HuH-7 (cell line): ENCODE data around the gene PRPF39.

Experiments used
- DNase-seq: peaks from one replicate; pipeline ENCODE4 v3.0.0; 2011; ENCODE audit warnings: low spot score

The PRPF39 gene

DNA sequence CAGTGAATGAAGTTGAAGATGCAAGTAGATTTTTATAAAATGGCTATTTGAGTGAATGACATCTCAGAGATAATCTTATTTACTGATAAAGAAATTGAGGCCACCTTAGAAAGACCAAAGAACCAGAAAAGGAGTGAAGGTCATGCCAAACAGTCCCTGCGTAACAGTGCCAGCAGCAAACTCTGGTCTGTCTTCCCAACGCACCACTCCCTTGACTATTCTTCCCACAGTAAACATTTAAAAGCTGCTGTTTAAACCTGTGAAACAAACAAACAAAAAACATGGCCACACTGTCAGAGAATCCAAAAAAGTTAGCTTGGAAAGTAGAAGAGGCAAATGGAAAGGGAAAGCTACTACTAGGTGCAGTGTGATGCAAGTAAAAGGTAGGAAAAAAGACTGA lies 1.5 kb upstream of the PRPF39 start:
- DNase-seq, result no peak

DNA sequence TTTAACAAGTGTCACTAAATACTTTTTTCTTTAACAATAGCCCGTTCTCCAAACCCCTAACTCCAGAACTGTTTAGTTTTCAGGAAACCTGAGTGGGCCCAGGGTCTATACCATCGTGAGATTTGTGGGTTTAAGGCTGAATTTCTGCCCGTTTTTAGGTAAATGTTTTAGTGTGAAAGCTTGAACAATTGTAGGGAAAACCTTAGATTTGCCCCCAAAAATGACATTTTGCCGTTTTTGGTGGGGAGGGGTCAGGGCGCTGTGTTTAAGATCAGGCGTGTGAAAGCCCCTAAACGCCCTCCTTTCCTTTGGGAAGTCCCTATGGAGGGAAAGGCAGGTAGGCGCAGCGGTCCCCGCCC lies 320 bp upstream of the PRPF39 start:
- no peak for DNase-seq

DNA sequence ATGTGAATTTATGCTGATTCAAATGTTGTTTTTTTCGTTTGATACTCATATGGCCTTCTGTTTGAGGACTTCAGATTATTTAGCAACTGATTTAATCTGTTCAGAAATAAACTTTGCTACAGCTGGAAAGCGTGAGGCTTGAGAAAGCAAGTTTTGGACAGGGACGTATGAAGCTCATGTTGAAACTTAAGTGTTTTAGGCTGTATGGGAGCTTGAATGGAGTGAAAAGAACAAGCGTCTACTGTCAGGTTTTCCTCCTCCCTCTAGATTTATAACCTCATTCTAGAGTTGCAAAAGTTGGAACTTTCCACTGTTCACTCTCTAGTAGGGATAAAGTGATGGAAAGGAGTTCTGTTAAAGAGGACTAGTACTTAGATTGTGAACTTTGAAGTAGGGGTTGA lies 1.0 kb downstream of the PRPF39 start:
- peak; percentile 8 for DNase-seq

DNA sequence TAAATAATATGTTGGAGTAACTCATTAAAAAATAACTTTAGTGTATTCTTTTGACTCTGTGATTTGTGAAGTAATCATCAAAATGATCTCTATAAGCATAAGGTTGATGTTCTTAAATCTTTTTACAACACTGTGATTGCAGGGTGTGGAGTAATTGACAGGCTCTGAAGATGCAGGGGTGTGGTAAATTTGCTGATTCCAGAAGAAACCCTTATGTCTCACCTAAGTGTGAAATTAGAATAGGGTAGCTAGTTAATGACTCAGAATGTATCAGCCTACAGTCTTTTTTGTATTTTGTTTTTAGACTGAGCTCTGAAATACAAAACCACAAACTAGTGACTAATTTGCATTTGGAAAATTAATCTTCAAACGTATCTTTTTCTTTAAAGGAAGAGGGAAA lies 5.9 kb downstream of the PRPF39 start:
- no peak for DNase-seq

DNA sequence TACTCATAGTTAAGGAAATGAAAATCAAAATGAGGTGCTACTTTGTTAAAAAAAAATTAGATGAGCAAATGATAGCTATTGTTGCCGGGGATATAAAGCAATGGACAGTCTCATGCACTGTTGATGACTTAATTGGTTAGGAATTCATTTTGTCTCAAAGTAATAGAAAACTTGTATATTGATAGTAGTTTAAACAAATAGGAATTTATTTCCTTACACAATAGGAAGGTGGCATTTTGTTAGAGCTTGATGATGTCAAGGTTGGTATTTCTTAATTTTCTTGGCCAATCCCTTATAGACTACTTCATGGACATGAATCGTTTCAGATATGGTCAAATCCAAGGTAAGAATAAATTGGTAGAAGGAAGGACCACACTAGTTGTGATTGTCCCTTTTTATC lies 7.8 kb downstream of the PRPF39 start:
- DNase-seq, result no peak

DNA sequence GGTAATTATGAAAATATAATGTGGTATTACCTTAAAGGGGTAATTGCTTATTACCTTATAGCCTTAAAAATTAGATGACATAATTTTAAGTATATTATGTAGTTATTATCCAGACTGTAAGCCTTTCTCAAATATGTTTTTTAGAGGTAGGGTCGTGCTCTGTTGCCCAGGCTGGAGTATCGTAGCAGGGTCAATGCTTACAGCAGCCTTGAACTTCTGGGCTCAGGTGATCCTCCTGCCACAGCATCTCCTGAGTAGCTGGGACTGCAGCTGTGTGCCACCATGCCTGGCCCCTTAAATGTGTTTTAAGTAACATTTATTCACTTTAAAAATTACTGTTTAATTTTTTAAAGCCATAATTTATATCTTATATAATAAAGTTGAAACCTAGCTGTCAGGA lies 10.4 kb downstream of the PRPF39 start:
- DNase-seq, result no peak

DNA sequence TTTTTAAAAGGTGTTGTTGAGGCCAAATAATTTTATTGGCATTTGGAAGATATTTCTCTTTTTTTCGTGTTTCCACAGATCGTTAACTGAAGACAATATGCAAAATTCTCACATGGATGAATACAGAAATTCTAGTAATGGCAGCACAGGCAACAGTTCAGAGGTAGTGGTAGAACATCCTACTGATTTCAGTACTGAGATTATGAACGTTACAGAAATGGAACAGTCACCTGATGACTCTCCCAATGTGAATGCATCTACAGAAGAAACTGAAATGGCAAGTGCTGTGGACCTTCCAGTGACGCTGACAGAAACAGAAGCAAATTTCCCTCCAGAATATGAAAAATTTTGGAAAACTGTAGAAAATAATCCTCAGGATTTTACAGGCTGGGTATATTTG lies 11.2 kb downstream of the PRPF39 start:
- DNase-seq, result no peak

DNA sequence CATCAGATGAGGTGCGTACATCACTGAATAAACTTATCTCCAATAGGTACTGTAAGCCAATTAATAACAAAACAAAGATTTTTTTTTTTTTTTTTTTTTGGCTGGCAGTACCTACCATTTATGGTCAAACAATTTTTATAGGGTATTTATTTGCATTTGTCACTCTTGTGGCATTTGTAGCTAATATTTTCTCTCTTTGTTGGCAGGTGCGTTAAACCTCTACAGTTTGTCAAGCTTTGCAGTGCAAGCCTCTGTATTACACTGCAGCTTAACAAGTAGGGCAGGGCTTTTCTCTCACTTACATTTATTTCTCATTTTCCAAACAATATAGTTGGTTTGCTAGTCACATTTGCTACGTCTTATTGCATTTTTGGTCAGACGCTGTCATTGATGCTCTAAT lies 12.3 kb downstream of the PRPF39 start:
- DNase-seq, result no peak

DNA sequence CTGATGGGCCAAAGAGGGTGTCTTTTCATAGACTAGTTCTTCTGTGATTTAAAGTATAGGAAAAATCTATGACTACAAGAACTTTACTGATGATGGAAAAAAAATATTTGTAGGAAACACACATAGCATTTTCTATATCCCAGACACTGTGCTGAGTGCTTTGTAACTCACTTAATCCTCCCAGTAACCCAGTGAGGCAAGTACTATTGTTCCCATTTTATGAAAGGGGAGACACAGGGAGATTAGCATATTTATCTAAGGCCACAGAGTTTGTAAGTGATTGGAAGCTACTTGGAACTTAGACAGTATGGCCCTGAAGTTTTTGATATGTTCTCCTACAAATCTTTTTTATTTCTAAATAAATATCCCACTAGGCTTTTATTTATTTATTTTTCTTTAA lies 19.9 kb downstream of the PRPF39 start:
- no peak for DNase-seq

DNA sequence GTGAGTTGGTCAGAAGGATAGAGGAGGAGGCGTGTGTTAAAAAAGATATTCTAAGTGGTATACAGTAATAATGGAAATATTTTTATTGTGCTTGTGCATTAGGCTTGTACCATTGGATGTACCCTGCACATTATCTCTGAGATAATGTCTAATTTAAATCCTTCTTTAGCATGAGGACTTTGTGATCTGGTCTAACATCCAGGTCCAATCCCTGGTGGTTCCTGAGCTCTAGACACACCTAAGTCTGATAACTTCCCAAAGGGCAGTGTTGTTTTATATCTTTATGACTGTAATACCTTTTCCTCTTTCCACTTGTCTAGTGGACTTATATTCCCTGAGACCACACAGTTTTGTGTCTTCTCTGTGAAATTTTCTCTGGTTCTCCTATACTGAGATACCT lies 20.6 kb downstream of the PRPF39 start:
- DNase-seq, result no peak

DNA sequence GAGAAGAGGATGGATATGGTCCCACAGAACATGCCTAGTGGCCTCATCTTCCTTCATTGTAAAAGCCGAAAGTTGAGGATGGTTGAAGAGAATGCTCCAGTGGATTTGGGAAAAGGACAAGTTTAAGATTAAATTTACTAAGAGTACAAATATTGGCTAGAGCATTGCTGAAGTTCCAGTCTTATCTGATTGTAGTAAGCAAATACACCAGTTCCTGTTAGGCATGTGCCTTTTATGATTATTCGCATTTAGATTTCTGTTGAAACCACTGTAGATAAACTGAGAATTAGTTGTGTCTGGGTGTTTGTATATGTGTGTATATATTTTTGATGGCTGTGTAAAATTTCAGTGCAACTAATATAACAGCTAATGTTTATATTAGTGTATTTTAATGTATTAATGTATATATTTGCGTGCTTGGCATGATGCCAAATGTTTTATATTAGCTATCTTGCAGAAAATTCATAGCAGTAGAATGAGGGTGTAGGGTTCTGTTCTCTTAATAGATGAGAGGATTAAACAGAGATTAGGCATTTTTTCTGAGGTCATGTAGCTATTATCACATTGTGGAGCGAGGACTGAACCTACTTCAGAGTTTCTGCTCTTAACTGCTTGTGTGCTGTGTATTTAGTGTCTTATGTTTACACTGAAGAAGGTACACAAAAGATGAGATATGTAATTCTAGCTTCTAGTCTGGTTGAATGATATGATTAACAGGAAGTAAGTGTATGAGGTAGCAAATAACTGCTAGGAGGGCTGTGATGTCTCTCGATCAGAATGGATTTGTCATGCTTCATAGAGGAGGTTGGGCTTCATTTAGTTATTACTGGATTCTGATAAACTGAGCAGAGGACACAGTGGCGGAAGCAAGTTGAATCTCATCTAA lies 29.2 kb downstream of the PRPF39 start:
- DNase-seq, result no peak

DNA sequence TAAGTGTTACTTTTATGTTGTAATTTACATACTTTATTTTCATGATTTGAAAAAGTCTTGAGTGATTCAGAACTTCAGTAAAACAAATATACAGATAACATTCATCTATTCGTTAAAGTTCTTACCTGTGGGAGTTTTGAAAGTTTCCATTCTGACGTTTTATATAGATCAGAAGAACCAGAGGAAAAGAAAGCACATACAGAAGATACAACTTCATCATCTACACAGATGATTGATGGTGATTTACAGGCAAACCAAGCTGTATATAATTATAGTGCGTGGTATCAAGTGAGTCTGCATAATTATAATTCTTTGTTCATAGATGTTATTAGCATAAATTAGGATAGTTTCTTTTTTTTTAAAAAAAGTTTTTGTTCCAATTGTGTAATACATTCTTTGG lies 30.4 kb downstream of the PRPF39 start:
- no peak for DNase-seq

DNA sequence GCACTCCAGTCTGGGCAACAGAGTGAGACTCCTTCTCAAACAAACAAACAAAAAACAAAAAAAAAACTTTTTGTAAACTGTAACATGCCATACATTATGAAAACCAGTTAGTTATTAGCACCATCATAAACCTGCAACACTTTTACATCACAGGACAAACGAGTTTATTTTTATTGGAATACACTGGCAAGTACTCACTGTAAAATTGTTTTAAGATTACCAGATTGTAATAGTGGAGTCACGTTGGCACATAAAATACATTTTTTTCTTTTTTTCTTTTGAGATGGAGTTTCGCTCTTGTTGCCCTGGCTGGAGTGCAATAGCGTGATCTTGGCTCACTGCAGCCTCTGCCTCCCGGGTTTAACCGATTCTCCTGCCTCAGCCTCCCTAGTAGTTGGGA lies 34.7 kb downstream of the PRPF39 start:
- no peak for DNase-seq

DNA sequence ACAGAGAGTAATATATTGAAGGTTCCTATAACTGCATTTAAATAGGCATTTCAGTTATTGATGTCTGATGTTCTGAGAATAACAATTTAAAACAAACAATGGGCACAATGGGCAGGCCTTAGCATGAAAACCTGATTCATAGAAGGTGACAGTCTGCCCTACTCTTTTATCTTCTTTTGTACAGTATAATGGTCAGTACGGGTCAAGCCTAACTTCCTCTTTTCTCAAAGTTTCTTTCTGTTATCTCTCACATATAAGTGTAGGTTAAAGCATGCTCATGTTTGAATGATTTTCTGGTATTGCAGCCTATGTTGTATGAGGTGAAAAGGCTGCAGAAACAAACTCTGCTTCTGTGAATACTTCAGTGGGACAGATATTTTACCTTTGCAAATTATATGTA lies 36.2 kb downstream of the PRPF39 start:
- DNase-seq, result no peak

DNA sequence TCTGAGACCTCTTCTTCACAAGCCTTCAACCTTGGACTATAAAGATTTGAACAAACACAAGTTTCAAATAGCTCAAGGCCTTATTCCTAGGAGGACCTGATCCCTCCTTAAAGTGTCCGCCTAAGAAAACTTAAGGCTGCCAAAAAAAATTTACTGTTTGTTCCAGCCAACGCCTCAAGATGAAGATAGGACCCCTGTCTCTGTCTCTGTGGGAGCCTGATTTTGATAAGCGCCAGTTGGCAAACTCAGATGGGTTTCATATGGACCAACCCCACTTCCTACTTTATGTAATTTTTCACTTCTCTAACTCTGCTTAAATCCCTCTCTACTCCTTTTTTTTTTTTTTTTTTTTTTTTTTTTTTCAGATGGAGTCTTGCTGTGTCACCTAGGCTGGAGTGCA lies 39.4 kb downstream of the PRPF39 start:
- no peak for DNase-seq

DNA sequence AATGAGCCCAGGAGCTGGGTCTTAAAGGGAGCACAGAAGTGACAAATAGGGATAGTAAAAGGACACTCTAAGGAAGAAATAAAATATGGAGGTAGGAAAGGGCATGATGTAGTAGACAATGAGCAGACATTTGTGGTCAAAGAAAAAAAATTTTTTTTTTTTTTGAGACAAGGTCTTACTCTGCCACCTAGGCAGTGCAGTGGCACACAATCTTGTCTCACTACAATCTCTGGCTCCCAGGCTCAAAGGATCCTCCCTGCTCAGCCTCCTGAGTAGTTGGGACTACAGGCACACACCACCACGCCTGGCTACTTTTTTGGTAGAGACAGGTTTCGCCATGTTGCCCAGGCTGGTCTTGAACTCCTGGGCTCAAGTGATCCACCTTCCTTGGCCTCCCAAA lies 41.8 kb downstream of the PRPF39 start:
- DNase-seq, result no peak

DNA sequence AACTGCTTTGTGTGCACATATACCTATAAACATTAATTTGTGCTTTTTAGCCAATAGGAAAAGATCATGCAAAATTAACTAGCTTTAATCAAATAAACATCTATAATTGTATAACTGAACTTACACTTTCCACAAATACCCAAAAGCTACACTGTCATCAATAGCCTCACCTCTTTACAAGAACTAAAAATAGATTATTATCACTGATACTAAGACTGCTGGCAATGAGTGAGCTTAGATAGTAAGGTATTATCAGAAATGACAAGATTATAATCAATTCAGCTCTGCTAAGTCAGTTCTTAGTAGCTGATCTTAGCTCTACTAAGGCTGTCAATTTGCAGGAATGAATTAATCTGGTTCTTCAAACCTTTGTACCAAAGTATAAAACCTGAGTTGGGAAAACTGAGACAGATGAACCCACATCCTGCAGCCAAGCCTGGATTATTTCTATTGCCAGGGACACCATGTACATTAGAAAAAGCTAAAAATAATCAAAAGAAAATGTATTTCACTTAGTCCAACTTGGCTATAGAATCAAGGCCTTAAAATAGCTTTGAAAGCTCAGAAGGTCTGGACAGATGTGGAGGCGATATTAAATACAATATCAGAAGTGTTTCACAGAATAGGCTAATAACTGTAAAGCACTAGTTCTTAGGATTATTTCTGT lies 45.2 kb downstream of the PRPF39 start:
- DNase-seq, result no peak

DNA sequence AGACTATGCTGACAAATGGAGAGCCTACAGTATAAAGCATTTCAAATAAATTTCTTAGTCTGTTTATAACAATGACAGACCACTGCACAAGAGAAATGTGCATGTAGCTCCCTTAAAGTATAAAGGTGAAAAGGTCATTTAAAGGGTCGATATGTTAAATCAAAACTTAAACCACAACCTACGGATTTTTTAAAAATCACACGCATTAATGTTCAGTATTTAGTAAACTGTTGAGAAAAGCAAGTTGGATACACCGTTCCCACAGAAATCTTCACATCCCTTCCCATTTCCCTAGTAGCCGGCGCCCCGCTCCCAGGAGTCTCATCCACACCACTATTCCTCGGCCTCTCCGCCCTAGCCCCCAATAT lies 49.8 kb downstream of the PRPF39 start:
- no peak for DNase-seq

DNA sequence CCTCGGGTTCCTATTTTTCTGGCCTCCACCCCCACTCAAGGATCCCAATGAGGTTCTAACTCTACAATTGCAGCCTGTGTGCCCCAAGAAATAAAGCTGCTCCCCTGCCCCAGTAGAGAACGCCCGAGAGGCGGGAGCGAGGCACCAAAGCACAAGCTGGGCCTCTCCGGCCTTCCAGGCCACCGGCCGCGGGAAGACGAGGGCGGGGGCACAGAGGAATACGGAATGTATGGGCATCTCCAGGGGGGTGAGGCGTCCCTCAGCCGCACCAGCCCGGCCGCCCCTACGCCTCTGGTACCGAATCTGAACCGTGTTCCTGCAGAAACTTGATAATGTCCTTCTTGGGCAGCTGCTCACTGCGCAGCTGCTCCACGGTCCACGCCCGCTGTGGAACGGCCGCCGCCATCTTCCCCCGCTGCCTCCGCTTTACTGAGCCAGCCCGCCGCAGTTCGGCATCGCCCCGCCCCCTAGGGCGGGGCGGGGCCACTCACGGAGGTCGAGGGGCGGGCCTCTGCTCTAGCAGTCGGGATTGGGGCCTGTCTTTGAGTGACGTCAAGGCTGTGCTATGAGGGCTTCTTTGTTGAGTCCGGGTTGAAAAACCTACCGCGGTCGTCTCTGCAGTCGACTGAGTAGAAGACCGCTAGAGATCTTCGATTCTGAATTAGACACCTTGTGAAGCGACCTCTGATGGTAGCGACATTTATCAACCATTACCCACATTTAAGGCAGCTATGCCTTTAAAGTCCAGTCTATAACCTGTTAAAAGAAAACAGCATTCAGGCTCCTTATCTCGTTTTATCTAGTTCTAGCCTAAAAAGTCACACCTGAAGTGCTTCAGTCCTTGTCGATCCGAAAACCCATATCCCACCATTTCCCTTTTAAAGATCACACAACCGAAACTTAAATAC lies 50.4 kb downstream of the PRPF39 start, which contains the start of gene FKBP3:
Gene FKBP3, minus strand, starts transcription at position 431 of the 908 bp plus-strand sequence. Its CDS starts 25 bp downstream, at position 406.
- peak; percentile 79 for DNase-seq

DNA sequence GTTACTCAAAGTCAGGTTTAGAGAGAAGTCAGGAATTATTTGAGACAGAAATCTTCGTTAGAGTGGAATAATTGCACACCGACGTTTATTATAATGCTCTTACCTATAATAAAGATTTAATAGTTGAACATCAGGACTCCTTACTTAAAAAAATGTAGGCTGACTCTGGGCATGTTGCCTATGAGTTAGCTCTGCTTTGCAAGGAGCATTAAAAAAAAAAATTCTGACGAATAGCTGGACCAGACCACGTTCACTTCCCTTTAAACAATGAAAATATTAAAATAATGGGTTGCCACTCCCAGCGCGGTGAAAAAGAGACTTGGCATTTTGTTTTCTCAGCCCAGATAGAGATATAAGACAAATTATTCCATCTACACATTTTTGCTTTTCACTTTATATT lies 51.2 kb downstream of the PRPF39 start:
- no peak for DNase-seq

DNA sequence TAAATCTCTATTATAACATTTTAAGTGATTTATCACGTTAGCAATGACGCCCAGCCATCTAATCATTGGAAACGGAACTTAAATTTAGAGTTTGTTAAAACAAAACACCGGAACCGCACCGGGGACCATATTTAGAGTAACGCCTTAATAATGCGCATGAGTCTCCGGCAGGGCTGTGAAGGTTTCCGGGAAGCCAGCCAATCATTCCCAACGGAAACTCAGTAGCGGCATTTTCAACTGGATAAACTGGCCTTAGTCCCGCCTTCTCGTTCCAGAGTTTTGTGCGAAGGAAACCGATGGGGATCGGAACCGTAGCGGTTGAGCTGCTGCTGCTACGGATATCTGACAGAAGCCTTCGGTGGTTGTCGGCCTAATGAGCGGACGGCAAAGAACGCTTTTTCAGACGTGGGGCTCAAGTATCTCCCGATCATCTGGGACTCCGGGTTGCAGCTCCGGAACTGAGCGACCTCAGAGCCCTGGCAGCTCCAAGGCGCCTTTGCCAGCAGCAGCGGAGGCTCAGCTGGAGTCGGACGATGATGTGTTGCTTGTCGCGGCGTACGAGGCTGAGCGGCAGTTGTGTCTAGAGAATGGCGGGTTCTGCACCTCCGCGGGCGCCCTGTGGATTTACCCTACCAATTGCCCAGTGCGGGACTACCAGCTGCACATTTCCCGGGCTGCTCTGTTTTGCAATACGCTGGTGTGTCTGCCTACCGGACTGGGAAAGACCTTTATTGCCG lies 51.9 kb downstream of the PRPF39 start, which contains the start of gene FANCM:
Gene FANCM, plus strand, starts transcription at position 272 of the 737 bp plus-strand sequence. Its CDS starts 102 bp downstream, at position 374.
- peak; percentile 74 for DNase-seq

DNA sequence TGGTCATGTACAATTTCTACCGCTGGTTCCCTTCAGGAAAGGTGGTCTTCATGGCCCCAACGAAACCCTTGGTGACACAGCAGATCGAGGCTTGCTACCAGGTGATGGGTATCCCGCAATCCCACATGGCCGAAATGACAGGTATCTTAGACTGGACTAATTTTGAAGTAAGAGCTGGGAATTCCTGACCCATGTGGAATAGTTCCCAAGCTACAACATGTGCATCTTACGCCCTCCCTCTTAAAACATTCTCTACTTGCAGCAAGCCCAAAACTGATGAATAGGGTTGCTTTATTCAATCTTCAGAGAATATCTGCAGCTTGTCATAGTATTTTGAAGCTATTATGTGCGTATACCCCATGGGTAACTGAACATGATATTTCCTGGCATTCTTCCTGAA lies 52.5 kb downstream of the PRPF39 start:
- DNase-seq, result no peak
